Fibroblast of lung (primary cell): ENCODE measurements around the gene MCF2L2. TPM values are rescaled to one million over a fixed set of nuclear protein-coding genes. Genes with fewer than 3 reads are reported as not detected.

Experiments
- DNase-seq, 2 donors: peaks; one replicate each; pipeline versions ENCODE4 v3.0.0 to v3.0.0-alpha.2; 2010; ENCODE audit warnings: low read depth in 2 of 2
- H2AFZ ChIP-seq: 2 replicates; pipeline ENCODE4 v1.5.1; 2012; ENCODE audit warnings: low read length, control low read depth, inconsistent platforms
- H3K27ac ChIP-seq: 2 replicates; pipeline ENCODE4 v1.5.1; 2011; ENCODE audit warnings: low read length, control low read depth; ENCODE audit not compliant: insufficient read depth
- H3K27me3 ChIP-seq: 2 replicates; pipeline ENCODE4 v1.5.1; 2011; ENCODE audit warnings: mild to moderate bottlenecking, low read length; ENCODE audit not compliant: control insufficient read depth, insufficient read depth
- H3K36me3 ChIP-seq: 2 replicates; pipeline ENCODE4 v1.5.1; 2011; ENCODE audit warnings: low read length; ENCODE audit not compliant: control insufficient read depth, insufficient read depth
- H3K4me1 ChIP-seq: 2 replicates; pipeline ENCODE4 v1.5.1; 2011; ENCODE audit warnings: low read length; ENCODE audit not compliant: control insufficient read depth, insufficient read depth; ENCODE audit errors: extremely low read depth
- H3K4me2 ChIP-seq: 2 replicates; pipeline ENCODE4 v1.5.1; 2011; ENCODE audit warnings: low read length, control low read depth; ENCODE audit not compliant: insufficient read depth; ENCODE audit errors: extremely low read depth
- H3K4me3 ChIP-seq, 4 experiments: fragments of 200-600 bp in 1 of 4; sonication (generic) in 1 of 4; replicated peaks in 1 of 4; 2 replicates each; pipeline ENCODE4 v1.5.1; 2011 to 2016; ENCODE audit warnings: low read length in 4 of 4, low read depth in 3 of 4, mild to moderate bottlenecking in 3 of 4, control low read depth in 2 of 4, inconsistent platforms in 1 of 4, mixed read lengths in 1 of 4; ENCODE audit not compliant: insufficient read depth in 1 of 4; ENCODE audit errors: control extremely low read depth in 1 of 4
- H3K79me2 ChIP-seq: 2 replicates; pipeline ENCODE4 v1.5.1; 2012; ENCODE audit warnings: mild to moderate bottlenecking, low read length, inconsistent platforms; ENCODE audit not compliant: control insufficient read depth, insufficient read depth
- H3K9ac ChIP-seq: 2 replicates; pipeline ENCODE4 v1.5.1; 2011; ENCODE audit warnings: mild to moderate bottlenecking, low read length, control low read depth; ENCODE audit not compliant: insufficient read depth
- H3K9me3 ChIP-seq: 2 replicates; pipeline ENCODE4 v1.5.1; 2012; ENCODE audit warnings: low read depth, low read length; ENCODE audit not compliant: control insufficient read depth, insufficient read depth
- H4K20me1 ChIP-seq: 2 replicates; pipeline ENCODE4 v1.5.1; 2011; ENCODE audit warnings: low read length; ENCODE audit not compliant: control insufficient read depth, insufficient read depth; ENCODE audit errors: extremely low read depth
- EZH2 ChIP-seq: IDR thresholded peaks from 2 replicates; pipeline ENCODE4 v1.5.1; 2012; ENCODE audit warnings: low read length, control low read depth, mild to moderate bottlenecking; ENCODE audit errors: missing control alignments
- polyA plus RNA-seq, 2 donors: library from polyadenylated mRNA; depleted of rRNA in 1 of 2; stranded (reverse) in 1 of 2; unstranded in 1 of 2; fragments of >200 nt; gene quantifications; 2 replicates each; pipeline ENCODE4 v1.2.1, GENCODE V29; 2011 to 2012; ENCODE audit warnings: missing spikeins in 1 of 2
- total RNA-seq: library from RNA; depleted of rRNA; stranded (reverse); fragments of >200 nt; gene quantifications from 2 replicates; pipeline ENCODE4 v1.2.1, GENCODE V29; 2014
- TF ChIP-seq, protein P1 (sequence below), 2 donors: IDR thresholded peaks in 1 of 2; conservative IDR thresholded peaks in 1 of 2; 1 replicate in 1 of 2; 2 replicates in 1 of 2; pipeline ENCODE4 v1.5.1; 2011 to 2012; ENCODE audit warnings: low read length in 2 of 2, control low read depth in 1 of 2, inconsistent platforms in 1 of 2, low read depth in 1 of 2, mild to moderate bottlenecking in 1 of 2

The MCF2L2 gene
- total and polyA plus RNA-seq, 2 donors (not counting 1 experiment from before 2014, with no cell fraction given) = under 0.01 to 0.08 TPM

DNA sequence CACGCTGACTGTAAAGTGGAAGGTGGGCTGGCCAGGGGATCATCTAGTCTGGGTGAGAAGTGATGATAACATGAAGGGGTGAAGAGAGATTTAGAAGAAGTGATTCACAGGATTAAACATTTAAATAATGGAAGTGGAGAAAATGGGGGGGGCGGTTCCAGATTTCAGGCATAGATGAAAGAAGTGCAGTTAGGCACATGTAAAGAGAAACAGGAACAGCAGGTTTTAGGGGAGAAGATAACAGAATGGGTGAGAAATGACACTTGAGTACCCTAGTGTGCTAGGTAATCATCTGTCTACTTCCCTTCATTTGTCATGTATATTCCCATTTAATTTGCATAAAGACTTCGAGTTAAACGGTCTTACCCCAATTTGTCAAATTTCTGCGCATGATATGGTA is 160.1 kb downstream of the MCF2L2 start:
- no peaks in the 10 kb centered on the region for H3K9me3 ChIP-seq
- DNase-seq = no peak
- H2AFZ ChIP-seq = no peak overlapping the region
- H3K27ac ChIP-seq = no peak overlapping the region
- H3K79me2 ChIP-seq = no peaks in the 10 kb centered on the region
- H3K9ac ChIP-seq = no peak overlapping the region
- H3K4me1 ChIP-seq = no peaks in the 10 kb centered on the region
- no peaks in the 10 kb centered on the region for H3K27me3 ChIP-seq
- no peaks in the 10 kb centered on the region for H3K36me3 ChIP-seq
- no peak overlapping the region for H3K4me3 ChIP-seq
- H3K4me2 ChIP-seq = no peak overlapping the region
- TF ChIP-seq, protein P1, sequence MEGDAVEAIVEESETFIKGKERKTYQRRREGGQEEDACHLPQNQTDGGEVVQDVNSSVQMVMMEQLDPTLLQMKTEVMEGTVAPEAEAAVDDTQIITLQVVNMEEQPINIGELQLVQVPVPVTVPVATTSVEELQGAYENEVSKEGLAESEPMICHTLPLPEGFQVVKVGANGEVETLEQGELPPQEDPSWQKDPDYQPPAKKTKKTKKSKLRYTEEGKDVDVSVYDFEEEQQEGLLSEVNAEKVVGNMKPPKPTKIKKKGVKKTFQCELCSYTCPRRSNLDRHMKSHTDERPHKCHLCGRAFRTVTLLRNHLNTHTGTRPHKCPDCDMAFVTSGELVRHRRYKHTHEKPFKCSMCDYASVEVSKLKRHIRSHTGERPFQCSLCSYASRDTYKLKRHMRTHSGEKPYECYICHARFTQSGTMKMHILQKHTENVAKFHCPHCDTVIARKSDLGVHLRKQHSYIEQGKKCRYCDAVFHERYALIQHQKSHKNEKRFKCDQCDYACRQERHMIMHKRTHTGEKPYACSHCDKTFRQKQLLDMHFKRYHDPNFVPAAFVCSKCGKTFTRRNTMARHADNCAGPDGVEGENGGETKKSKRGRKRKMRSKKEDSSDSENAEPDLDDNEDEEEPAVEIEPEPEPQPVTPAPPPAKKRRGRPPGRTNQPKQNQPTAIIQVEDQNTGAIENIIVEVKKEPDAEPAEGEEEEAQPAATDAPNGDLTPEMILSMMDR (conservative IDR thresholded peaks at IDR 0.05 in 1 of 2, IDR thresholded peaks at IDR 0.05 in 1 of 2; ENCODE audit: low read depth in 1 of 2, low read length in 2 of 2) = no peak
- TF ChIP-seq EZH2 = no peak
- no peaks in the 10 kb centered on the region for H4K20me1 ChIP-seq

DNA sequence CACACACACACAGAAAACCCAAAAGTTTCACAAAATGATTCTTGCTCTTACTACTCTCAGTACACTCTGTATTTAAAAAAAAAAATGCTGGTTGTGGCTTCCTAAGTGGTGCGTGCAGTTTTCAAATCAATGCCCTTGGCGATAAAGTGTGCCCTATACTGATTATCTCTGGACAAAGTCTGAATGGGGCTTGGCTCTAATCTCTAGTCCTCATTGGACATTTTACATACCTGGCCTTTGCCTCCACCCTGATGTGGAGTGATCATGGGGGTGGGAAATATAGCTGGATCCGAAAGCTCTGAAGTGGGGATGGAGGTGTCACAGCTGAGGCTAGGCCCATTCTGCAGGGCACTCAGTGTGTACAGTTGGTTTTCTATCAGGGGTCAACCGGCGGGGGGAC is 161.3 kb downstream of the MCF2L2 start:
- Histone ChIP-seq H3K27me3 (no peaks in the 10 kb centered on the region), H3K79me2 (no peaks in the 10 kb centered on the region), H3K9me3 (no peaks in the 10 kb centered on the region), H3K36me3 (no peaks in the 10 kb centered on the region), H2AFZ (no peak overlapping the region), H3K4me1 (no peaks in the 10 kb centered on the region), H3K4me2 (no peak overlapping the region), H4K20me1 (no peaks in the 10 kb centered on the region), H3K27ac (no peak overlapping the region), H3K4me3 (no peak overlapping the region), H3K9ac (no peak overlapping the region)
- TF ChIP-seq, protein P1 (conservative IDR thresholded peaks at IDR 0.05 in 1 of 2, IDR thresholded peaks at IDR 0.05 in 1 of 2; ENCODE audit: low read depth in 1 of 2, low read length in 2 of 2) = no peak
- TF ChIP-seq EZH2 = no peak
- no peak for DNase-seq

DNA sequence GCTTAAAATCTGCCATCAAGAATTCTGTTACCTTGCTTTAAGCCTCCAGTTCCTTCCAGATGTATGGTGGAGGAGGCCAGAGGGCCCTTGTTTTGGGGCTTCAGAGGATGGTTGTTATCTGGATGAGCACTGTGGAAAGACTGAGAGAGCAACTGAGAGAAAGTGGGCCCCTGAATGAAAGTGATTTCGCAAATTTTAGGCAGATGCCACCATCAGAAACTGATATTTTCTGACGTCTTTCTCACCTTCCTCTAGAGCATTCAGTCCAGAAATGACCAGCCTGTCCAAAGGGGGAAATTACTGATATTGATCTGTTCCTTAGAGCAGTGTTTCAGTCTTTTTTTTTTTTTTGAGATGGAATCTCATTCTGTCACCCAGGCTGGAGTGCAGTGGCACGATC is 162.0 kb downstream of the MCF2L2 start:
- H3K4me2 ChIP-seq = no peak overlapping the region
- H3K9me3 ChIP-seq = no peaks in the 10 kb centered on the region
- H3K4me1 ChIP-seq = no peaks in the 10 kb centered on the region
- H3K27me3 ChIP-seq = no peaks in the 10 kb centered on the region
- H3K9ac ChIP-seq = no peak overlapping the region
- TF ChIP-seq, protein P1 (conservative IDR thresholded peaks at IDR 0.05 in 1 of 2, IDR thresholded peaks at IDR 0.05 in 1 of 2; ENCODE audit: low read depth in 1 of 2, low read length in 2 of 2) = no peak
- no peak for TF ChIP-seq EZH2
- no peak overlapping the region for H2AFZ ChIP-seq
- H3K36me3 ChIP-seq = no peaks in the 10 kb centered on the region
- H3K27ac ChIP-seq = no peak overlapping the region
- no peaks in the 10 kb centered on the region for H4K20me1 ChIP-seq
- H3K4me3 ChIP-seq = no peak overlapping the region
- no peak for DNase-seq
- no peaks in the 10 kb centered on the region for H3K79me2 ChIP-seq
